ENCODE data around the gene LSMEM2. TPM values are rescaled to one million over a fixed set of nuclear protein-coding genes. Genes with fewer than 3 reads are reported as not detected.

Gene LSMEM2
- total RNA-seq, 4 donors from 2014 or later = 0.30 TPM; not detected in 3

GRCh38 chr3:50330330-50330729, 51.4 kb downstream of the LSMEM2 start:
- 93% methylated on average over 5 of the region's 10 CpGs for WGBS

GRCh38 chr3:50331364-50331907, 52.5 kb downstream of the LSMEM2 start:
- no peak for TF ChIP-seq CTCF (IDR thresholded peaks at IDR 0.05)
- TF ChIP-seq EP300 (IDR thresholded peaks at IDR 0.05) = no peak
- TF ChIP-seq POLR2A (IDR thresholded peaks at IDR 0.05) = no peak
- no peak for TF ChIP-seq POLR2AphosphoS5 (IDR thresholded peaks at IDR 0.05)
- Histone ChIP-seq H3K27me3 (no peaks in the 10 kb centered on the region), H3K4me3 (no peak overlapping the region), H3K36me3 (peaks cover 34% of the 10 kb centered on the region), H3K9me3 (no peaks in the 10 kb centered on the region), H3K4me1 (peaks cover 65% of the 10 kb centered on the region), H3K27ac (no peak overlapping the region)
- WGBS = 94% methylated on average over 19 of the region's 19 CpGs
- DNase-seq (ENCODE audit: low spot score in 2 of 2) = no peak

More at GRCh38 chr3:50330330-50330729, 51.4 kb downstream of the LSMEM2 start:
- Histone ChIP-seq H3K4me3 (no peak overlapping the region), H3K4me1 (peaks cover 62% of the 10 kb centered on the region), H3K27ac (no peak overlapping the region), H3K36me3 (peaks cover 43% of the 10 kb centered on the region), H3K9me3 (no peaks in the 10 kb centered on the region), H3K27me3 (no peaks in the 10 kb centered on the region)
- no peak for TF ChIP-seq EP300 (IDR thresholded peaks at IDR 0.05)
- no peak for TF ChIP-seq CTCF (IDR thresholded peaks at IDR 0.05)
- TF ChIP-seq POLR2AphosphoS5 (IDR thresholded peaks at IDR 0.05) = no peak
- TF ChIP-seq POLR2A (IDR thresholded peaks at IDR 0.05) = no peak
- DNase-seq (ENCODE audit: low spot score in 2 of 2) = no peak

GRCh38 chr3:50333744-50334328, 54.9 kb downstream of the LSMEM2 start:
- Histone ChIP-seq H3K27ac (peak overlapping the region; percentile 94), H3K36me3 (peaks cover 34% of the 10 kb centered on the region), H3K9me3 (no peaks in the 10 kb centered on the region), H3K4me3 (peak overlapping the region; percentile 5), H3K4me1 (peaks cover 61% of the 10 kb centered on the region), H3K27me3 (no peaks in the 10 kb centered on the region)
- TF ChIP-seq POLR2AphosphoS5 (IDR thresholded peaks at IDR 0.05) (no peak), EP300 (IDR thresholded peaks at IDR 0.05) (no peak), CTCF (IDR thresholded peaks at IDR 0.05) (no peak), POLR2A (IDR thresholded peaks at IDR 0.05) (no peak)
- no peak for DNase-seq (ENCODE audit: low spot score in 2 of 2)
- 41% methylated on average over 12 of the region's 12 CpGs for WGBS

DNA sequence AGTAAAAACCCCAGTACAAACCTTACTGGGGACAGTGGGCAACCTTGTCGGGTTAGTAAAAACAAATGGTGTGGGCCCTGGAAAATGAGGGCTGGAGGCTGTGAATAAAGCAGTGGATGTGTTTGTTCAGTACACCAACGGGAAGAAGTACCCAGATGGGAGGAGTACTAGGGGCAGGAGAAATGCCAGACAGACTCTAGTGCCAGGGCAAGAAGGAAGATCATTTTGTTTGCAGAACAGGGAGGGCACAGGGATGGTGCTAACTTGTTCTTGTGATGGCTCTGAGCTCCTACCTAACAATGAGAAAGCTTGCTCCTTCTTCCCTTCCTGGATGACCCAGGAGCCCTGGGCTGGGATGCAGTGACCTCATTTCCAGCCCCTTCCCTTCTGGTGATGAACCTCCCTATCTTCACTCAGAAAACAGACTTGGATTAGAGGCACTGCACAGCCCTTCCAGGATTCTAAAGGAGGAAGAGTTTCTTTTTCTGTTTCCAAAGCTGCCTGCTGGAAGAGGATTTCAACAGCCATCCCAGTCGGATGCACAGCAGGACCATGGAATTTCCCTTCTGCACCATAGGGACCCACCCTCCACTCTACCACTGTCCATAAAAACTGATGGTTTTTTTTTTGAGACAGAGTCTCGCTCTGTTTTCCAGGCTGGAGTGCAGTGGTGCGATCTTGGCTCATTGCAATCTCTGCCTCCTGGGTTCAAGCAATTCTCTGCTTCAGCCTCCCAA, 55.6 kb downstream of the LSMEM2 start:
- H3K36me3 ChIP-seq = peaks cover 30% of the 10 kb centered on the region
- no peak for DNase-seq (ENCODE audit: low spot score in 2 of 2)
- peak overlapping the region; percentile 5 for H3K4me3 ChIP-seq
- 50% methylated on average over 5 of the region's 5 CpGs for WGBS
- no peaks in the 10 kb centered on the region for H3K27me3 ChIP-seq
- no peaks in the 10 kb centered on the region for H3K9me3 ChIP-seq
- H3K4me1 ChIP-seq = peaks cover 66% of the 10 kb centered on the region
- TF ChIP-seq POLR2A (IDR thresholded peaks at IDR 0.05) (no peak), EP300 (IDR thresholded peaks at IDR 0.05) (no peak), CTCF (IDR thresholded peaks at IDR 0.05) (no peak), POLR2AphosphoS5 (IDR thresholded peaks at IDR 0.05) (no peak)
- H3K27ac ChIP-seq = peak overlapping the region; percentile 94
